Endothelial cell of umbilical vein (primary cell): Measurements from ENCODE around the gene ATXN7L1.

Experiments
- EZH2 ChIP-seq: IDR thresholded peaks from 2 replicates; pipeline ENCODE4 v1.6.1; 2012; ENCODE audit warnings: borderline replicate concordance, low read depth, mild to moderate bottlenecking, moderate library complexity, low read length, inconsistent platforms; ENCODE audit not compliant: severe bottlenecking
- FOS ChIP-seq: IDR thresholded peaks from 2 replicates; pipeline ENCODE4 v1.6.1; 2011; ENCODE audit warnings: mild to moderate bottlenecking, low read length, moderate library complexity, borderline replicate concordance; ENCODE audit not compliant: insufficient read depth
- GATA2 ChIP-seq: IDR thresholded peaks from 2 replicates; pipeline ENCODE4 v1.7.0; 2011; ENCODE audit warnings: low read depth, mild to moderate bottlenecking, moderate library complexity, mixed read lengths, low read length; ENCODE audit not compliant: insufficient read length, insufficient read depth
- JUN ChIP-seq: IDR thresholded peaks from 2 replicates; pipeline ENCODE4 v1.6.1; 2011; ENCODE audit warnings: borderline replicate concordance, low read depth; ENCODE audit not compliant: insufficient read length, insufficient read depth
- POLR2A ChIP-seq: IDR thresholded peaks from 2 replicates; pipeline ENCODE4 v1.6.1; 2012; ENCODE audit warnings: low read depth, mild to moderate bottlenecking, control low read depth, low read length
- POLR2AphosphoS5 ChIP-seq: IDR thresholded peaks from 2 replicates; pipeline ENCODE4 v1.6.1; 2012; ENCODE audit warnings: low read depth, mild to moderate bottlenecking, control low read depth, low read length, moderate library complexity; ENCODE audit not compliant: insufficient read depth
- TF ChIP-seq, protein P1 (sequence below), 2 donors: IDR thresholded peaks; 1 replicate in 1 of 2; 2 replicates in 1 of 2; pipeline ENCODE4 v1.5.1; 2011; ENCODE audit warnings: low read length in 2 of 2, mild to moderate bottlenecking in 2 of 2, moderate library complexity in 2 of 2, control low read depth in 1 of 2, inconsistent platforms in 1 of 2, low read depth in 1 of 2; ENCODE audit not compliant: insufficient read depth in 1 of 2; ENCODE audit errors: extremely low read depth in 1 of 2
- TF ChIP-seq, protein P2 (sequence below): IDR thresholded peaks from 2 replicates; pipeline ENCODE4 v1.6.1; 2011; ENCODE audit not compliant: insufficient read depth, insufficient read length

DNA sequence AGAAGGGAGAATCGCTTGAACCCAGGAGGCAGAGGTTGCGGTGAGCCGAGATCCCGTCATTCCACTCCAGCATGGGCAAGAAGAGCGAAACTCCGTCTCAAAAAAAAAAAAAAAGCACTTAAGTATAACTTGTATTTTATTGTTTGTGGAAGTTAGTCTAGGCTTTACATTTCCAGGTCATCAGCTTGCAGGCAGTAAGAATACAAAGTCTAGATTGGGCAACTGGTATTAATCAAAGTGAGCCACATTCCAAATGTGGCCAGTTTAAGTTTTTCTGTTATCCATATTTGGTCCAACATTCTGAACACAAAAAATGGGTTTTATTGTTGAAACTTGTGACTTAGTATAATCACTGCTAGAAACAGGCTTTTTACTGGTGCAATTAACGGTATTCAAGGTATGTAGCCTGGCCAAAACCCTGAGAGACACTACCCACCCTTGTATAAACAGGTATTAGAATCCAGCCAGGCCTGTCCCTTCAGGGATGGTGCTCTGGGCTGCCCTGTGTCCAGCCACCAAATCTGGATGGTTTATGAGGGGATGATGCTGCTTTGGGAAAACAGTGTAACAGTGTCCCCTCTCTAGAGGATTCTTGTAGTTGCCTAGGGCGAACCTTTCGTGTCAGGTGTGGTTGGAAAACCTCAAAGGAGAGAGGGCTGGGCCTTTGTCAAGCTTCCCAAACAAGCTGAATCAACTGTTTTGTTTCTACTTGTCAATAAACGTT is 173.0 kb downstream of the ATXN7L1 start:
- TF ChIP-seq, protein P1, sequence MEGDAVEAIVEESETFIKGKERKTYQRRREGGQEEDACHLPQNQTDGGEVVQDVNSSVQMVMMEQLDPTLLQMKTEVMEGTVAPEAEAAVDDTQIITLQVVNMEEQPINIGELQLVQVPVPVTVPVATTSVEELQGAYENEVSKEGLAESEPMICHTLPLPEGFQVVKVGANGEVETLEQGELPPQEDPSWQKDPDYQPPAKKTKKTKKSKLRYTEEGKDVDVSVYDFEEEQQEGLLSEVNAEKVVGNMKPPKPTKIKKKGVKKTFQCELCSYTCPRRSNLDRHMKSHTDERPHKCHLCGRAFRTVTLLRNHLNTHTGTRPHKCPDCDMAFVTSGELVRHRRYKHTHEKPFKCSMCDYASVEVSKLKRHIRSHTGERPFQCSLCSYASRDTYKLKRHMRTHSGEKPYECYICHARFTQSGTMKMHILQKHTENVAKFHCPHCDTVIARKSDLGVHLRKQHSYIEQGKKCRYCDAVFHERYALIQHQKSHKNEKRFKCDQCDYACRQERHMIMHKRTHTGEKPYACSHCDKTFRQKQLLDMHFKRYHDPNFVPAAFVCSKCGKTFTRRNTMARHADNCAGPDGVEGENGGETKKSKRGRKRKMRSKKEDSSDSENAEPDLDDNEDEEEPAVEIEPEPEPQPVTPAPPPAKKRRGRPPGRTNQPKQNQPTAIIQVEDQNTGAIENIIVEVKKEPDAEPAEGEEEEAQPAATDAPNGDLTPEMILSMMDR (IDR thresholded peaks at IDR 0.05; ENCODE audit: extremely low read depth in 1 of 2, insufficient read depth in 1 of 2, low read depth in 1 of 2, low read length in 2 of 2) = no peak
- TF ChIP-seq EZH2 (no peak), POLR2A (no peak), GATA2 (no peak), FOS (no peak), POLR2AphosphoS5 (no peak), JUN (no peak)
- TF ChIP-seq, protein P2, sequence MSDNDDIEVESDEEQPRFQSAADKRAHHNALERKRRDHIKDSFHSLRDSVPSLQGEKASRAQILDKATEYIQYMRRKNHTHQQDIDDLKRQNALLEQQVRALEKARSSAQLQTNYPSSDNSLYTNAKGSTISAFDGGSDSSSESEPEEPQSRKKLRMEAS = no peak
